H9 (cell line): ENCODE data around the gene KCNN2. TPM values are rescaled to one million over a fixed set of nuclear protein-coding genes. Genes with fewer than 3 reads are reported as not detected.

ENCODE experiments used
- DNase-seq: peaks from one replicate; pipeline ENCODE4 v3.0.0-alpha.2; 2017
- H2AFZ ChIP-seq: one replicate; pipeline ENCODE4 v1.6.1; 2013; ENCODE audit warnings: mild to moderate bottlenecking, low read length, control low read depth, moderate library complexity
- H2AK5ac ChIP-seq: 2 replicates; pipeline ENCODE4 v1.6.1; 2013; ENCODE audit warnings: low read length, control low read depth, mixed read lengths; ENCODE audit not compliant: insufficient read length
- H2BK120ac ChIP-seq: one replicate; pipeline ENCODE4 v1.6.1; 2013; ENCODE audit warnings: low read depth, mild to moderate bottlenecking, low read length, control low read depth, inconsistent platforms; ENCODE audit not compliant: poor library complexity, severe bottlenecking
- H2BK12ac ChIP-seq: 2 replicates; pipeline ENCODE4 v1.6.1; 2013; ENCODE audit warnings: low read length, control low read depth, mixed read lengths, low read depth; ENCODE audit not compliant: insufficient read length
- H2BK15ac ChIP-seq: 2 replicates; pipeline ENCODE4 v1.6.1; 2013; ENCODE audit warnings: low read depth, low read length, control low read depth
- H2BK20ac ChIP-seq: one replicate; pipeline ENCODE4 v1.6.1; 2013; ENCODE audit warnings: low read depth, mild to moderate bottlenecking, low read length, control low read depth, inconsistent platforms; ENCODE audit not compliant: poor library complexity, severe bottlenecking
- H2BK5ac ChIP-seq: 2 replicates; pipeline ENCODE4 v1.6.1; 2013; ENCODE audit warnings: low read length, control low read depth, mixed read lengths; ENCODE audit not compliant: insufficient read length
- H3K14ac ChIP-seq: 2 replicates; pipeline ENCODE4 v1.6.1; 2013; ENCODE audit warnings: low read length, control low read depth; ENCODE audit not compliant: insufficient read depth
- H3K18ac ChIP-seq: 2 replicates; pipeline ENCODE4 v1.6.1; 2013; ENCODE audit warnings: low read depth, mild to moderate bottlenecking, mixed read lengths, low read length, control low read depth; ENCODE audit not compliant: insufficient read length
- H3K23ac ChIP-seq: 2 replicates; pipeline ENCODE4 v1.6.1; 2013; ENCODE audit warnings: low read length, control low read depth, mixed read lengths, low read depth; ENCODE audit not compliant: insufficient read length
- H3K23me2 ChIP-seq: 2 replicates; pipeline ENCODE4 v1.6.1; 2013; ENCODE audit warnings: low read depth, mild to moderate bottlenecking, mixed read lengths, low read length, control low read depth; ENCODE audit not compliant: insufficient read length, poor library complexity, severe bottlenecking
- H3K27ac ChIP-seq: 2 replicates; pipeline ENCODE4 v1.5.1; 2013; ENCODE audit warnings: low read length, control low read depth, mixed read lengths, low read depth; ENCODE audit not compliant: insufficient read length
- H3K27me3 ChIP-seq: 2 replicates; pipeline ENCODE4 v1.6.1; 2013; ENCODE audit warnings: low read length, control low read depth, inconsistent platforms; ENCODE audit not compliant: insufficient read depth
- H3K4ac ChIP-seq: 2 replicates; pipeline ENCODE4 v1.6.1; 2013; ENCODE audit warnings: low read depth, mild to moderate bottlenecking, control low read depth, inconsistent platforms, low read length, moderate library complexity
- H3K4me1 ChIP-seq: 2 replicates; pipeline ENCODE4 v1.6.1; 2013; ENCODE audit warnings: low read length, control low read depth, inconsistent platforms; ENCODE audit not compliant: insufficient read depth
- H3K4me2 ChIP-seq: 2 replicates; pipeline ENCODE4 v1.6.1; 2013; ENCODE audit warnings: low read length, control low read depth, mixed read lengths; ENCODE audit not compliant: insufficient read length, insufficient read depth
- H3K56ac ChIP-seq: 2 replicates; pipeline ENCODE4 v1.6.1; 2013; ENCODE audit warnings: low read depth, mild to moderate bottlenecking, mixed read lengths, low read length, control low read depth; ENCODE audit not compliant: insufficient read length
- H3K79me1 ChIP-seq: 2 replicates; pipeline ENCODE4 v1.6.1; 2013; ENCODE audit warnings: low read depth, mild to moderate bottlenecking, moderate library complexity, low read length, control low read depth, inconsistent platforms; ENCODE audit not compliant: insufficient read depth, poor library complexity, severe bottlenecking
- H3K79me2 ChIP-seq: 2 replicates; pipeline ENCODE4 v1.6.1; 2013; ENCODE audit warnings: low read length, control low read depth, inconsistent platforms; ENCODE audit not compliant: insufficient read depth
- H3K9ac ChIP-seq: 2 replicates; pipeline ENCODE4 v1.6.1; 2013; ENCODE audit warnings: low read length, control low read depth, mixed read lengths; ENCODE audit not compliant: insufficient read length; ENCODE audit errors: extremely low read depth
- H3K9me3 ChIP-seq: one replicate; pipeline ENCODE4 v1.6.1; 2013; ENCODE audit warnings: low read depth, low read length, inconsistent platforms; ENCODE audit not compliant: control insufficient read depth
- H3T11ph ChIP-seq: one replicate; pipeline ENCODE4 v1.6.1; 2013; ENCODE audit warnings: mild to moderate bottlenecking, low read length, control low read depth, inconsistent platforms
- H4K20me1 ChIP-seq: one replicate; pipeline ENCODE4 v1.6.1; 2013; ENCODE audit not compliant: control insufficient read depth, insufficient read length, insufficient read depth
- H4K5ac ChIP-seq: 2 replicates; pipeline ENCODE4 v1.6.1; 2013; ENCODE audit warnings: low read depth, mild to moderate bottlenecking, mixed read lengths, low read length, control low read depth; ENCODE audit not compliant: insufficient read length
- H4K8ac ChIP-seq: replicated peaks from 2 replicates; pipeline ENCODE4 v1.6.1; 2013; ENCODE audit warnings: low read length, control low read depth, mixed read lengths, low read depth; ENCODE audit not compliant: insufficient read length
- H4K91ac ChIP-seq: 2 replicates; pipeline ENCODE4 v1.6.1; 2013; ENCODE audit warnings: low read depth, mild to moderate bottlenecking, moderate library complexity, mixed read lengths, low read length, control low read depth; ENCODE audit not compliant: insufficient read length
- H3K27ac Mint-ChIP-seq, 3 experiments: 2 replicates in 2 of 3; 3 replicates in 1 of 3; pipeline ENCODE4 v1.8.0; 2020 to 2021; ENCODE audit warnings: mixed read lengths in 3 of 3, mild to moderate bottlenecking in 1 of 3, moderate library complexity in 1 of 3
- H3K27me3 Mint-ChIP-seq: 2 replicates; pipeline ENCODE4 v1.8.0; 2021; ENCODE audit warnings: low read depth, mild to moderate bottlenecking, moderate library complexity, mixed read lengths
- H3K36me3 Mint-ChIP-seq, 3 experiments: 2 replicates in 2 of 3; 3 replicates in 1 of 3; pipeline ENCODE4 v1.8.0; 2020 to 2021; ENCODE audit warnings: low read depth in 3 of 3, mixed read lengths in 3 of 3; ENCODE audit not compliant: insufficient read depth in 1 of 3
- H3K4me1 Mint-ChIP-seq, 2 experiments: 2 replicates each; pipeline ENCODE4 v1.8.0; 2020; ENCODE audit warnings: mixed read lengths in 2 of 2
- H3K4me3 Mint-ChIP-seq, 2 experiments: 2 replicates in 1 of 2; 3 replicates in 1 of 2; pipeline ENCODE4 v1.8.0; 2020 to 2021; ENCODE audit warnings: mild to moderate bottlenecking in 2 of 2, mixed read lengths in 2 of 2, moderate library complexity in 1 of 2
- H3K9me3 Mint-ChIP-seq, 2 experiments: 2 replicates in 1 of 2; 3 replicates in 1 of 2; pipeline ENCODE4 v1.8.0; 2020; ENCODE audit warnings: mild to moderate bottlenecking in 2 of 2, mixed read lengths in 2 of 2, moderate library complexity in 1 of 2
- CTCF ChIP-seq: fragments of 200-600 bp; sonication (generic); conservative IDR thresholded peaks from 3 replicates; pipeline ENCODE4 v1.8.0; 2021; ENCODE audit warnings: antibody characterized with exemption, mild to moderate bottlenecking
- WGBS: extraction: QIAGEN DNeasy Blood & Tissue Kit; methylation state at CpG from one replicate; pipeline ENCODE4 v1.1.7; 2013; ENCODE audit warnings: missing lambda C conversion rate, low lambda C conversion rate, mixed read lengths; ENCODE audit not compliant: insufficient read length; ENCODE audit errors: extremely low coverage; 5-methylcytosine and 5-hydroxymethylcytosine counted together
- total RNA-seq: library from RNA; stranded (reverse); gene quantifications from 2 replicates; pipeline ENCODE4 v1.2.1, GENCODE V29; 2021

Gene KCNN2
- total RNA-seq, 1 experiment from 2014 or later, result 21.0 TPM

GRCh38 chr5:114339108-114339507 is 22.8 kb upstream of the KCNN2 start:
- Histone ChIP-seq H4K8ac (no peak overlapping the region), H2BK12ac (no peak overlapping the region), H3K79me1 (no peaks in the 10 kb centered on the region), H2BK5ac (no peak overlapping the region), H3K9ac (no peak overlapping the region), H3K4me2 (no peak overlapping the region), H4K20me1 (no peaks in the 10 kb centered on the region), H4K91ac (no peak overlapping the region), H3K18ac (no peak overlapping the region), H3K79me2 (no peaks in the 10 kb centered on the region), H2AK5ac (no peak overlapping the region), H4K5ac (no peak overlapping the region), H3K27ac (no peak overlapping the region), H2BK20ac (no peak overlapping the region), H3K4ac (no peak overlapping the region), H2BK120ac (no peak overlapping the region), H3K27me3 (no peaks in the 10 kb centered on the region), H3K23me2 (no peaks in the 10 kb centered on the region), H2BK15ac (no peak overlapping the region), H2AFZ (no peak overlapping the region), H3K23ac (no peak overlapping the region), H3K14ac (no peak overlapping the region), H3K56ac (no peak overlapping the region), H3K4me1 (no peaks in the 10 kb centered on the region), H3T11ph (no peak overlapping the region), H3K9me3 (no peaks in the 10 kb centered on the region)
- Mint-ChIP-seq H3K36me3 (peaks cover 0 to 17% (median 3%) of the 10 kb centered on the region in 3 experiments; a peak in 4 of 7 replicates), H3K27ac (no peak overlapping the region), H3K27me3 (no peaks in the 10 kb centered on the region), H3K4me3 (no peak overlapping the region), H3K9me3 (peaks cover 7 to 21% of the 10 kb centered on the region in 2 experiments; a peak in 4 of 5 replicates), H3K4me1 (no peaks in the 10 kb centered on the region)
- WGBS, result no CpG with 5 or more reads among the region's 3 CpGs
- no peak for DNase-seq
- no peak for TF ChIP-seq CTCF
